Inferior parietal cortex (tissue), 1 donor: ENCODE measurements around the gene MIPOL1.
"Not testable (repeated sequence)": the region's sequence is repeated elsewhere in the genome, so short reads cannot be mapped to it uniquely, and the experiment has no call there.

Experiments used
- DNase-seq: peaks from one replicate; pipeline ENCODE4 v3.0.0-alpha.2; 2016; ENCODE audit errors: extremely low spot score

Gene MIPOL1

GRCh38 chr14:37457334-37457733, 259.6 kb downstream of the MIPOL1 start:
- no peak for DNase-seq

GRCh38 chr14:37462426-37462825, 264.7 kb downstream of the MIPOL1 start:
- DNase-seq = not testable (repeated sequence)

GRCh38 chr14:37464192-37464858, 266.6 kb downstream of the MIPOL1 start:
- DNase-seq = no peak

GRCh38 chr14:37466003-37466622, 268.4 kb downstream of the MIPOL1 start:
- DNase-seq = no peak

- DNase-seq = no peak
Measured at GRCh38 chr14:37466623-37467088, 268.9 kb downstream of the MIPOL1 start.

GRCh38 chr14:37469650-37470049, 271.9 kb downstream of the MIPOL1 start:
- DNase-seq = no peak

- DNase-seq = no peak
Measured at GRCh38 chr14:37470251-37470650, 272.5 kb downstream of the MIPOL1 start.

- no peak for DNase-seq
Measured at GRCh38 chr14:37472906-37473305, 275.2 kb downstream of the MIPOL1 start.

GRCh38 chr14:37474191-37474590, 276.5 kb downstream of the MIPOL1 start:
- no peak for DNase-seq

GRCh38 chr14:37480446-37481290, 282.9 kb downstream of the MIPOL1 start:
- DNase-seq = no peak

- no peak for DNase-seq
Measured at GRCh38 chr14:37482428-37482827, 284.7 kb downstream of the MIPOL1 start.

GRCh38 chr14:37483672-37484071, 285.9 kb downstream of the MIPOL1 start:
- DNase-seq = no peak

- DNase-seq = no peak
Measured at GRCh38 chr14:37490607-37491006, 292.9 kb downstream of the MIPOL1 start.

GRCh38 chr14:37491076-37491475, 293.3 kb downstream of the MIPOL1 start:
- no peak for DNase-seq

GRCh38 chr14:37493606-37494005, 295.9 kb downstream of the MIPOL1 start:
- DNase-seq = no peak

- DNase-seq = no peak
Measured at GRCh38 chr14:37497422-37497821, 299.7 kb downstream of the MIPOL1 start.

GRCh38 chr14:37501877-37502276, 304.1 kb downstream of the MIPOL1 start:
- no peak for DNase-seq

- DNase-seq = no peak
Measured at GRCh38 chr14:37508503-37508902, 310.8 kb downstream of the MIPOL1 start.

- no peak for DNase-seq
Measured at GRCh38 chr14:37512173-37512572, 314.4 kb downstream of the MIPOL1 start.

GRCh38 chr14:37515771-37516170, 318.0 kb downstream of the MIPOL1 start:
- DNase-seq = no peak

GRCh38 chr14:37526994-37527393, 329.3 kb downstream of the MIPOL1 start:
- no peak for DNase-seq

- DNase-seq = no peak
Measured at GRCh38 chr14:37539992-37540391, 342.3 kb downstream of the MIPOL1 start.

GRCh38 chr14:37544407-37544806, 346.7 kb downstream of the MIPOL1 start:
- no peak for DNase-seq
